A549 (cell line): Measurements from ENCODE around the gene PDIK1L. TPM values are rescaled to one million over a fixed set of nuclear protein-coding genes. Genes with fewer than 3 reads are reported as not detected.

Experiments
- ATAC-seq, 2 experiments: fragments of 200-7000 bp in 1 of 2; fragments of >200 bp in 1 of 2; cut with Nextera tagmentation in 1 of 2; cut with Tn5 transposase in 1 of 2; 3 replicates each; pipeline versions ENCODE4 v1.8.0 to v1.9.1; 2018 to 2020; ENCODE audit warnings: mild to moderate bottlenecking in 1 of 2, moderate library complexity in 1 of 2
- CTCF ChIA-PET: fragments of 300-600 bp; sonication (Branson Sonifier 250); formaldehyde crosslinking; extraction: SDS; loops from one replicate; lab custom pipeline; 2021; ENCODE audit warnings: antibody characterized with exemption, inconsistent platforms; lab: Yijun Ruan, JAX
- POLR2A ChIA-PET: fragments of 350-600 bp; formaldehyde crosslinking; extraction: SDS; loops from one replicate; lab custom pipeline; 2021; ENCODE audit warnings: antibody characterized with exemption, inconsistent platforms; lab: Yijun Ruan, JAX
- DNase-seq, 2 experiments: peaks; one replicate each; pipeline versions ENCODE4 v3.0.0 to v3.0.0-alpha.2; 2011 to 2016; ENCODE audit warnings: low read depth in 1 of 2, low spot score in 1 of 2
- FAIRE-seq: peaks from 2 replicates; lab custom pipeline; 2011; peaks lifted over from hg19 to GRCh38; lab: Jason Lieb, UNC
- H3K27ac ChIP-seq, 2 experiments: fragments of >200 bp; sonication (Bioruptor Twin); formaldehyde crosslinking; 3 replicates each; pipeline ENCODE4 v1.5.1; 2016 to 2017
- H3K4me1 ChIP-seq: fragments of >200 bp; sonication (Bioruptor Twin); formaldehyde crosslinking; 3 replicates; pipeline ENCODE4 v1.6.1; 2016
- H3K4me2 ChIP-seq: fragments of >200 bp; sonication (Bioruptor Twin); formaldehyde crosslinking; 3 replicates; pipeline ENCODE4 v1.6.1; 2016
- H3K4me3 ChIP-seq: fragments of >200 bp; sonication (Bioruptor Twin); formaldehyde crosslinking; 3 replicates; pipeline ENCODE4 v1.5.1; 2016
- H3K9me3 ChIP-seq: fragments of >200 bp; sonication (Bioruptor Twin); formaldehyde crosslinking; 3 replicates; pipeline ENCODE4 v1.6.1; 2016
- BCL3 ChIP-seq: fragments of >200 bp; sonication (Bioruptor Twin); formaldehyde crosslinking; IDR thresholded peaks from 3 replicates; pipeline ENCODE4 v1.6.1; 2016
- CBX8 ChIP-seq: fragments of 200-600 bp; sonication (generic); IDR thresholded peaks from 2 replicates; pipeline ENCODE4 v1.6.1; 2016
- CEBPB ChIP-seq, 2 experiments: fragments of >200 bp in 1 of 2; sonication (Bioruptor Twin) in 1 of 2; formaldehyde crosslinking in 1 of 2; IDR thresholded peaks; 2 replicates each; pipeline ENCODE4 v1.6.1; 2012 to 2016
- CHD2 ChIP-seq: fragments of 150-350 bp; IDR thresholded peaks from 2 replicates; pipeline ENCODE4 v1.6.1; 2014; ENCODE audit warnings: low read length; ENCODE audit not compliant: partially characterized antibody
- CTCF ChIP-seq: fragments of >200 bp; sonication (Bioruptor Twin); formaldehyde crosslinking; IDR thresholded peaks from 3 replicates; pipeline ENCODE4 v1.5.1; 2016
- EHF ChIP-seq: fragments of 250-450 bp; sonication (Bioruptor Pico); IDR thresholded peaks from 2 replicates; pipeline ENCODE4 v1.5.0; 2020; ENCODE audit warnings: mild to moderate bottlenecking
- ELK1 ChIP-seq: fragments of 150-350 bp; IDR thresholded peaks from 2 replicates; pipeline ENCODE4 v1.6.1; 2014; ENCODE audit warnings: low read depth, mild to moderate bottlenecking, low read length
- EP300 ChIP-seq, 2 experiments: fragments of >200 bp; sonication (Bioruptor Twin); formaldehyde crosslinking; IDR thresholded peaks; 2 replicates in 1 of 2; 3 replicates in 1 of 2; pipeline ENCODE4 v1.6.1; 2016 to 2017
- ESRRA ChIP-seq: fragments of 150-350 bp; IDR thresholded peaks from 2 replicates; pipeline ENCODE4 v1.6.1; 2014; ENCODE audit warnings: mild to moderate bottlenecking, low read length, borderline replicate concordance
- FOSB ChIP-seq: fragments of 250-450 bp; sonication (Bioruptor Pico); IDR thresholded peaks from 2 replicates; pipeline ENCODE4 v1.5.0; 2020; ENCODE audit warnings: mild to moderate bottlenecking, moderate library complexity
- GATA3 ChIP-seq: IDR thresholded peaks from 2 replicates; pipeline ENCODE4 v1.6.1; 2012; ENCODE audit warnings: borderline replicate concordance
- HOXA7 ChIP-seq: fragments of 250-450 bp; sonication (Bioruptor Pico); IDR thresholded peaks from 2 replicates; pipeline ENCODE4 v1.5.0; 2020; ENCODE audit warnings: mild to moderate bottlenecking, moderate library complexity
- JUNB ChIP-seq: fragments of >200 bp; sonication (Bioruptor Twin); formaldehyde crosslinking; IDR thresholded peaks from 2 replicates; pipeline ENCODE4 v1.6.1; 2016
- MYC ChIP-seq: IDR thresholded peaks from 2 replicates; pipeline ENCODE4 v1.6.1; 2012; ENCODE audit warnings: mild to moderate bottlenecking, inconsistent platforms, low read length, improper control_type of control experiment, borderline replicate concordance
- NR3C1 ChIP-seq: fragments of >200 bp; sonication (Bioruptor Twin); formaldehyde crosslinking; IDR thresholded peaks from 3 replicates; pipeline ENCODE4 v1.6.1; 2017
- POLR2A ChIP-seq: IDR thresholded peaks from 2 replicates; pipeline ENCODE4 v1.6.1; 2012; ENCODE audit warnings: mild to moderate bottlenecking, low read length
- POLR2AphosphoS2 ChIP-seq: conservative IDR thresholded peaks from 2 replicates; pipeline ENCODE4 v1.6.1; 2012; ENCODE audit warnings: low read length, improper control_type of control experiment, inconsistent platforms
- RFX5 ChIP-seq: fragments of 450-650 bp; IDR thresholded peaks from 2 replicates; pipeline ENCODE4 v1.7.1; 2014; ENCODE audit warnings: antibody characterized with exemption, mild to moderate bottlenecking, moderate library complexity
- TP53 ChIP-seq: fragments of 250-450 bp; sonication (Bioruptor Pico); IDR thresholded peaks from 2 replicates; pipeline ENCODE4 v1.5.0; 2021; ENCODE audit warnings: mild to moderate bottlenecking, moderate library complexity
- ZSCAN20 ChIP-seq: fragments of 250-450 bp; sonication (Bioruptor Pico); IDR thresholded peaks from 2 replicates; pipeline ENCODE4 v1.8.0; 2022; ENCODE audit warnings: mild to moderate bottlenecking, moderate library complexity
- WGBS: methylation state at CpG from one replicate; pipeline ENCODE4 v1.1.6; 2017; ENCODE audit errors: missing lambda C conversion rate; 5-methylcytosine and 5-hydroxymethylcytosine counted together
- polyA plus RNA-seq, 4 experiments: library from polyadenylated mRNA; depleted of rRNA in 3 of 4; stranded (reverse); fragments of >200 nt; fragmentation: RNase III in 1 of 4; extraction: RNeasy Plus Mini Kit Qiagen cat#74134 plus additional on column Dnase treatment in 1 of 4; gene quantifications; 2 replicates in 3 of 4; 3 replicates in 1 of 4; pipeline ENCODE4 v1.2.3, GENCODE V29; 2011 to 2017

Gene PDIK1L
- polyA plus RNA-seq, 2 of the 4 experiments (the other 2 are of a cell fraction): 2.3 to 4.3 TPM

GRCh38 chr1:26081267-26082019, 30.2 kb upstream of the PDIK1L start:
- FAIRE-seq (no peak), ATAC-seq (no peak)

GRCh38 chr1:26082020-26082350, 29.6 kb upstream of the PDIK1L start:
- FAIRE-seq: no peak
- ChIA-PET CTCF (no interaction called here), POLR2A (no interaction called here)
- Histone ChIP-seq H3K4me1 (peaks cover 20% of the 10 kb centered on the region), H3K4me3 (no peak overlapping the region), H3K27ac (no peak overlapping the region), H3K4me2 (no peak overlapping the region), H3K9me3 (no peaks in the 10 kb centered on the region)
- no peak for DNase-seq
- 39% methylated on average over 3 of the region's 3 CpGs for WGBS
- TF ChIP-seq EP300 (IDR thresholded peaks at IDR 0.05) (no peak), FOSB (CRISPR knock-in tag) (no peak)
- no peak for ATAC-seq

More at GRCh38 chr1:26081267-26082019, 30.2 kb upstream of the PDIK1L start:
- H3K27ac ChIP-seq: no peak overlapping the region
- no peak overlapping the region for H3K4me3 ChIP-seq
- DNase-seq: no peak
- peaks cover 20% of the 10 kb centered on the region for H3K4me1 ChIP-seq
- no peaks in the 10 kb centered on the region for H3K9me3 ChIP-seq
- no peak overlapping the region for H3K4me2 ChIP-seq
- WGBS: 85% methylated on average over 7 of the region's 8 CpGs
- no peak for TF ChIP-seq NR3C1
- TF ChIP-seq CHD2: no peak
- TF ChIP-seq TP53 (CRISPR knock-in tag): no peak
- no peak for TF ChIP-seq GATA3
- no peak for TF ChIP-seq RFX5
- TF ChIP-seq HOXA7 (CRISPR knock-in tag): no peak
- no peak for TF ChIP-seq POLR2AphosphoS2
- no peak for TF ChIP-seq ELK1
- no peak for TF ChIP-seq CEBPB (IDR thresholded peaks at IDR 0.05)
- no peak for TF ChIP-seq POLR2A
- TF ChIP-seq ZSCAN20 (CRISPR knock-in tag): no peak
- TF ChIP-seq BCL3: no peak
- TF ChIP-seq CBX8: no peak
- no peak for TF ChIP-seq JUNB
- no peak for TF ChIP-seq CTCF
- no peak for TF ChIP-seq MYC
- ChIA-PET POLR2A (no interaction called here), CTCF (no interaction called here)

- Histone ChIP-seq H3K27ac (no peak overlapping the region), H3K4me3 (no peak overlapping the region), H3K9me3 (no peaks in the 10 kb centered on the region), H3K4me1 (peaks cover 20% of the 10 kb centered on the region), H3K4me2 (no peak overlapping the region)
- WGBS: 40% methylated on average over 5 of the region's 5 CpGs
- ChIA-PET POLR2A (no interaction called here), CTCF (interaction anchor here (0.7 to 4.0 kb wide), 9 partner anchors 14 to 1992 kb away, joined by 3 to 16 read pairs (median 4); no protein-coding TSS in a partner anchor)
- DNase-seq (peak in 1 of 2 experiments; percentile 19), ATAC-seq (peak; percentile 68 to 70; a peak in 5 of 6 replicates), FAIRE-seq (no peak)
- TF ChIP-seq BCL3: no peak
- TF ChIP-seq ELK1: no peak
- TF ChIP-seq CEBPB (IDR thresholded peaks at IDR 0.05): no peak
- no peak for TF ChIP-seq EHF (CRISPR knock-in tag)
- no peak for TF ChIP-seq ESRRA
Observed at GRCh38 chr1:26083208-26083607, 28.4 kb upstream of the PDIK1L start.
